Measurements from ENCODE around the gene APPL2. TPM values are rescaled to one million over a fixed set of nuclear protein-coding genes. Genes with fewer than 3 reads are reported as not detected.
A peak's percentile ranks its signal among the peaks of the same experiment; 100 is the strongest.

Gene APPL2
- total RNA-seq, 1 experiment from 2014 or later, result 49.2 TPM

DNA sequence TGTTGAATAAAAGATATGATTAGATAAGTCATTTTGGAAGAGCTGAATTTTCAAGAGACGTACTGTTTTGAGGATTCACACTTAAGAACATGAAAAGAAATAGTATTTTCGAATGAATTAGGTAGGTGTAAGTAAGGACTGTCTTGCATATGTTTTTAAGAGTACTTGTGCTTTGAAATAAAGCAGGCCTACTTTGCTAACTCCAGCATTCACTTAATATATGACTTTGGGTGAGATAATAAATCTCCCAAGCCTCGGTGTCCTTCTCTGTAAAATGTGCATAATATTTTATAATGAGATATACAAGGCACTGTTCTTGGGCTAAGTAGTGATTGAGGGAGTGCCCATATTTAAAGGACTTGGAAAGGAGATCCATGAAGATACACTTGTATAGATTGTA lies 73.8 kb downstream of the APPL2 start:
- peaks cover 56% of the 10 kb centered on the region for H3K36me3 Mint-ChIP-seq (ENCODE audit: insufficient read depth, unreplicated experiment)
- H3K4me3 Mint-ChIP-seq (ENCODE audit: unreplicated experiment), result no peak overlapping the region
- intact Hi-C loops (cut with micrococcal nuclease; ENCODE audit: unreplicated experiment), result no loop called here
- H3K27ac Mint-ChIP-seq (ENCODE audit: unreplicated experiment), result no peak overlapping the region
- H3K9me3 Mint-ChIP-seq (ENCODE audit: unreplicated experiment), result no peaks in the 10 kb centered on the region
- Histone ChIP-seq H3K9me3 (no peaks in the 10 kb centered on the region), H3K4me1 (peaks cover 7% of the 10 kb centered on the region; the same call in 1 of the 2 replicates), H3K36me3 (ENCODE audit: control insufficient read depth, insufficient read depth, low read length) (no peaks in the 10 kb centered on the region; the same call in 1 of the 2 replicates), H3K4me3 (ENCODE audit: low read depth, low read length) (no peak overlapping the region), H3K27me3 (replicated peaks; ENCODE audit: control insufficient read depth, insufficient read depth, low read length) (no peaks in the 10 kb centered on the region)
- peaks cover 5% of the 10 kb centered on the region for H3K4me1 Mint-ChIP-seq (ENCODE audit: low read depth, unreplicated experiment)
- CTCF ChIA-PET, result no interaction called here
- DNase-seq, result no peak
- POLR2A ChIA-PET, result no interaction called here
- BruUV-seq (replicated peaks), result no TSS peak
- TF ChIP-seq, protein P1, sequence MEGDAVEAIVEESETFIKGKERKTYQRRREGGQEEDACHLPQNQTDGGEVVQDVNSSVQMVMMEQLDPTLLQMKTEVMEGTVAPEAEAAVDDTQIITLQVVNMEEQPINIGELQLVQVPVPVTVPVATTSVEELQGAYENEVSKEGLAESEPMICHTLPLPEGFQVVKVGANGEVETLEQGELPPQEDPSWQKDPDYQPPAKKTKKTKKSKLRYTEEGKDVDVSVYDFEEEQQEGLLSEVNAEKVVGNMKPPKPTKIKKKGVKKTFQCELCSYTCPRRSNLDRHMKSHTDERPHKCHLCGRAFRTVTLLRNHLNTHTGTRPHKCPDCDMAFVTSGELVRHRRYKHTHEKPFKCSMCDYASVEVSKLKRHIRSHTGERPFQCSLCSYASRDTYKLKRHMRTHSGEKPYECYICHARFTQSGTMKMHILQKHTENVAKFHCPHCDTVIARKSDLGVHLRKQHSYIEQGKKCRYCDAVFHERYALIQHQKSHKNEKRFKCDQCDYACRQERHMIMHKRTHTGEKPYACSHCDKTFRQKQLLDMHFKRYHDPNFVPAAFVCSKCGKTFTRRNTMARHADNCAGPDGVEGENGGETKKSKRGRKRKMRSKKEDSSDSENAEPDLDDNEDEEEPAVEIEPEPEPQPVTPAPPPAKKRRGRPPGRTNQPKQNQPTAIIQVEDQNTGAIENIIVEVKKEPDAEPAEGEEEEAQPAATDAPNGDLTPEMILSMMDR (IDR thresholded peaks at IDR 0.05; ENCODE audit: insufficient read depth in 1 of 2, low read depth in 1 of 2, low read length in 1 of 2, severe bottlenecking in 1 of 2, unreplicated experiment in 1 of 2), result no peak
- no peaks in the 10 kb centered on the region for H3K27me3 Mint-ChIP-seq (ENCODE audit: insufficient read depth, unreplicated experiment)

DNA sequence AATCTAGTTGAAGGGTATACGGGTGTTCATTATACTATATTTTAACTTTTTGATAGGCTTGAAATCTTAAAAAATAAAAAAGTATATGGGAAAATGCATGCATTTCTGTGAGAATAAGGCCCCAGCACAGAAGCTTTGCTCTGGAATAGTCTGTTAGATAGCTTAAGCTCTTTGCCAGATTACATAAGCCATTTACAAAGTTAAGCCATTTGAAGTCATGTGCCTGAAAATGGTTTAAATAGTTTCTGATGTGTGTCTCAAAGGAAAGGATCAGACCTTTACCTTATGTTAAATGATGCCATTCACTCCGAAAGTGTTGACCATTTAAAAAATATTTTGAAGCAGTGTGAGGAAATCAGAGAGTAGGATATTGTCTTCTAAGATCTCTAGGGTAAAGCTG lies 77.1 kb downstream of the APPL2 start:
- BruUV-seq (replicated peaks), result no TSS peak
- Mint-ChIP-seq H3K36me3 (ENCODE audit: insufficient read depth, unreplicated experiment) (peaks cover 60% of the 10 kb centered on the region), H3K27me3 (ENCODE audit: insufficient read depth, unreplicated experiment) (no peaks in the 10 kb centered on the region), H3K4me3 (ENCODE audit: unreplicated experiment) (no peak overlapping the region), H3K27ac (ENCODE audit: unreplicated experiment) (peak overlapping the region; percentile 7), H3K4me1 (ENCODE audit: low read depth, unreplicated experiment) (peaks cover 5% of the 10 kb centered on the region), H3K9me3 (ENCODE audit: unreplicated experiment) (no peaks in the 10 kb centered on the region)
- Histone ChIP-seq H3K4me3 (ENCODE audit: low read depth, low read length) (no peak overlapping the region), H3K9me3 (no peaks in the 10 kb centered on the region), H3K4me1 (peaks cover 7% of the 10 kb centered on the region; the same call in 1 of the 2 replicates), H3K27me3 (replicated peaks; ENCODE audit: control insufficient read depth, insufficient read depth, low read length) (no peaks in the 10 kb centered on the region), H3K36me3 (ENCODE audit: control insufficient read depth, insufficient read depth, low read length) (peaks cover 2% of the 10 kb centered on the region; the same call in 1 of the 2 replicates)
- ChIA-PET CTCF (no interaction called here), POLR2A (no interaction called here)
- intact Hi-C loops (cut with micrococcal nuclease; ENCODE audit: unreplicated experiment), result no loop called here
- TF ChIP-seq, protein P1 (IDR thresholded peaks at IDR 0.05; ENCODE audit: insufficient read depth in 1 of 2, low read depth in 1 of 2, low read length in 1 of 2, severe bottlenecking in 1 of 2, unreplicated experiment in 1 of 2), result no peak
- no peak for DNase-seq

DNA sequence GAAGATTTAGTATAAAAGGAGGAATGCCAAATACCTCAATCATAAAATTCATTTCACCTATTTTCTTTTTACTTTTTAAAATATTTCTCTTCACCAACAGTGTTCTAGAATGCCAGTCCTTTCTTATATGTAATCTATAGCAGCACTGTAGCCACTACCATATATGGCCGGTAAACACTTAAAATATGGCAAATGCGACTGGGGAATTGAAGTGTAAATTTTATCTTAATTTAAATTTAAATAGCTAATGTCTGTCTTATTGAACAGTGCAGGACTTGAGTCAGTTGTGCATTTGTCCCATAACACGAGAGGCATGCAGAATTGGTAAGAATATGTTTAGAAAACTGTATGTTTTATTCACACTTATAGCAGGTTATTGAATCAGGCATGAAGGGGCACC lies 78.4 kb downstream of the APPL2 start:
- Mint-ChIP-seq H3K27me3 (ENCODE audit: insufficient read depth, unreplicated experiment) (no peaks in the 10 kb centered on the region), H3K36me3 (ENCODE audit: insufficient read depth, unreplicated experiment) (peaks cover 47% of the 10 kb centered on the region), H3K4me3 (ENCODE audit: unreplicated experiment) (no peak overlapping the region), H3K4me1 (ENCODE audit: low read depth, unreplicated experiment) (peaks cover 5% of the 10 kb centered on the region), H3K27ac (ENCODE audit: unreplicated experiment) (no peak overlapping the region), H3K9me3 (ENCODE audit: unreplicated experiment) (no peaks in the 10 kb centered on the region)
- CTCF ChIA-PET, result no interaction called here
- Histone ChIP-seq H3K27me3 (replicated peaks; ENCODE audit: control insufficient read depth, insufficient read depth, low read length) (no peaks in the 10 kb centered on the region), H3K9me3 (no peaks in the 10 kb centered on the region), H3K36me3 (ENCODE audit: control insufficient read depth, insufficient read depth, low read length) (peaks cover 2% of the 10 kb centered on the region; the same call in 1 of the 2 replicates), H3K4me3 (ENCODE audit: low read depth, low read length) (no peak overlapping the region), H3K4me1 (peaks cover 7% of the 10 kb centered on the region; the same call in 1 of the 2 replicates)
- POLR2A ChIA-PET, result no interaction called here
- intact Hi-C loops (cut with micrococcal nuclease; ENCODE audit: unreplicated experiment), result loop anchor here (1.0 kb wide), 1 partner anchor 39 kb away; no protein-coding TSS in a partner anchor
- TF ChIP-seq, protein P1 (IDR thresholded peaks at IDR 0.05; ENCODE audit: insufficient read depth in 1 of 2, low read depth in 1 of 2, low read length in 1 of 2, severe bottlenecking in 1 of 2, unreplicated experiment in 1 of 2), result no peak
- DNase-seq, result no peak
- no TSS peak for BruUV-seq (replicated peaks)

All from Caco-2 (cell line).